MM.1S (cell line): ENCODE measurements around the gene ADAMTSL2.

Source experiments
- EZH2 ChIP-seq: fragments of 300-600 bp; sonication (generic); optimal IDR thresholded peaks from 2 replicates; pipeline ENCODE3; 2017; ENCODE audit warnings: low read depth, mild to moderate bottlenecking, antibody characterized with exemption, low read length, mixed read lengths
- EZH2phosphoT487 ChIP-seq: fragments of 300-600 bp; sonication (generic); IDR thresholded peaks from 2 replicates; pipeline ENCODE4 v1.6.1; 2018; ENCODE audit warnings: antibody characterized with exemption, low read length
- TF ChIP-seq, protein P1 (sequence below): fragments of 300-600 bp; sonication (generic); IDR thresholded peaks from 2 replicates; pipeline ENCODE4 v1.5.1; 2016; ENCODE audit warnings: antibody characterized with exemption, low read length, mixed read lengths

DNA sequence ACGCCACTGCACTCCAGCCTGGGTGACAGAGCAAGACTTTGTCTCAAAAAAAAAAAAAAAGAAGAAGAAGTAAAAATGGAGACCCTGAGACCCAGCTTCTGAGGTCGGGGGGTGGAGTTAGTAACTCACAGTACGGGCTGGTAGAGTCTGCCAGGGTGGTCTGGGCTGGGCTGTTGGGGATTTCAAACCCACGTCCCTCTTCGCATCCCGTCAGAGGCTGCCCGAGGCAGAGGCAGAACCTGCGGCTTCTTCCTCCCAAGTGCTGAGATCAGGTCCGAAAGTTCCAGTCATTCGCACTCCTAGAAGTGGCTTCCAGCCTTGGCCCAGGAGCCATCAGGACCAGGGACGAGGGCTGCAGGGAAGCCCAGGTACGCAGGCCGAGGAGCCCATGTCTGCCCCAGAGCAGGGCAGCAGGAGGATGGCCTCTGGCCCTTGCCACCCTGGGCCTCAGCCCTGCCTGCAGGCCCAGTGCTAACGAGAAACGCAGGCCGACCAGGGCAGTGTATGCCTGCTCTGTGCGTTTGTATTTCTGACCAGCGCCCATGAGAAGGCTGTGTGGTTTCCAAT lies 45.7 kb upstream of the ADAMTSL2 start:
- TF ChIP-seq, protein P1, sequence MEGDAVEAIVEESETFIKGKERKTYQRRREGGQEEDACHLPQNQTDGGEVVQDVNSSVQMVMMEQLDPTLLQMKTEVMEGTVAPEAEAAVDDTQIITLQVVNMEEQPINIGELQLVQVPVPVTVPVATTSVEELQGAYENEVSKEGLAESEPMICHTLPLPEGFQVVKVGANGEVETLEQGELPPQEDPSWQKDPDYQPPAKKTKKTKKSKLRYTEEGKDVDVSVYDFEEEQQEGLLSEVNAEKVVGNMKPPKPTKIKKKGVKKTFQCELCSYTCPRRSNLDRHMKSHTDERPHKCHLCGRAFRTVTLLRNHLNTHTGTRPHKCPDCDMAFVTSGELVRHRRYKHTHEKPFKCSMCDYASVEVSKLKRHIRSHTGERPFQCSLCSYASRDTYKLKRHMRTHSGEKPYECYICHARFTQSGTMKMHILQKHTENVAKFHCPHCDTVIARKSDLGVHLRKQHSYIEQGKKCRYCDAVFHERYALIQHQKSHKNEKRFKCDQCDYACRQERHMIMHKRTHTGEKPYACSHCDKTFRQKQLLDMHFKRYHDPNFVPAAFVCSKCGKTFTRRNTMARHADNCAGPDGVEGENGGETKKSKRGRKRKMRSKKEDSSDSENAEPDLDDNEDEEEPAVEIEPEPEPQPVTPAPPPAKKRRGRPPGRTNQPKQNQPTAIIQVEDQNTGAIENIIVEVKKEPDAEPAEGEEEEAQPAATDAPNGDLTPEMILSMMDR = no peak
- TF ChIP-seq EZH2phosphoT487 (no peak), EZH2 (no peak)
